Measurements from ENCODE around the gene TBX18.
A peak's percentile ranks its signal among the peaks of the same experiment; 100 is the strongest.

The TBX18 gene

GRCh38 chr6:84773133-84773430 is 8.7 kb upstream of the TBX18 start:
- peak overlapping the region; percentile 42 for H3K4me3 ChIP-seq (ENCODE audit: extremely low read depth, insufficient read depth, low read length, poor library complexity, severe bottlenecking)
- no peaks in the 10 kb centered on the region for H3K4me1 ChIP-seq (ENCODE audit: control insufficient read depth, insufficient read depth, low read length, poor library complexity, severe bottlenecking)
- no peaks in the 10 kb centered on the region for H3K36me3 ChIP-seq (ENCODE audit: control insufficient read depth, insufficient read depth, low read length)
- no peaks in the 10 kb centered on the region for H3K9me3 ChIP-seq (ENCODE audit: control insufficient read depth, low read length)
- 0 to 1% methylated on average over 11 to 12 of the region's 14 CpGs for WGBS, 2 experiments (ENCODE audit: insufficient coverage in 2 of 2)
- H3K27ac ChIP-seq (ENCODE audit: low read depth, low read length, severe bottlenecking), result no peak overlapping the region

GRCh38 chr6:84772428-84773132 is 8.2 kb upstream of the TBX18 start:
- WGBS, 2 experiments (ENCODE audit: insufficient coverage in 2 of 2), result 1 to 4% methylated on average over 9 to 19 of the region's 35 CpGs
- Histone ChIP-seq H3K4me3 (ENCODE audit: extremely low read depth, insufficient read depth, low read length, poor library complexity, severe bottlenecking) (no peak overlapping the region), H3K27ac (ENCODE audit: low read depth, low read length, severe bottlenecking) (no peak overlapping the region), H3K4me1 (ENCODE audit: control insufficient read depth, insufficient read depth, low read length, poor library complexity, severe bottlenecking) (no peaks in the 10 kb centered on the region), H3K9me3 (ENCODE audit: control insufficient read depth, low read length) (no peaks in the 10 kb centered on the region), H3K36me3 (ENCODE audit: control insufficient read depth, insufficient read depth, low read length) (no peaks in the 10 kb centered on the region)

GRCh38 chr6:84771756-84772356 is 7.5 kb upstream of the TBX18 start:
- Histone ChIP-seq H3K27ac (ENCODE audit: low read depth, low read length, severe bottlenecking) (no peak overlapping the region), H3K9me3 (ENCODE audit: control insufficient read depth, low read length) (no peaks in the 10 kb centered on the region), H3K36me3 (ENCODE audit: control insufficient read depth, insufficient read depth, low read length) (no peaks in the 10 kb centered on the region), H3K4me1 (ENCODE audit: control insufficient read depth, insufficient read depth, low read length, poor library complexity, severe bottlenecking) (peaks cover 2% of the 10 kb centered on the region), H3K4me3 (ENCODE audit: extremely low read depth, insufficient read depth, low read length, poor library complexity, severe bottlenecking) (no peak overlapping the region)
- WGBS, 2 experiments (ENCODE audit: insufficient coverage in 2 of 2), result 0 to 5% methylated on average over 6 to 9 of the region's 16 CpGs

GRCh38 chr6:84771125-84771755 is 6.8 kb upstream of the TBX18 start:
- 4 to 8% methylated on average over 2 to 4 of the region's 6 CpGs for WGBS, 2 experiments (ENCODE audit: insufficient coverage in 2 of 2)
- peaks cover 2% of the 10 kb centered on the region for H3K4me1 ChIP-seq (ENCODE audit: control insufficient read depth, insufficient read depth, low read length, poor library complexity, severe bottlenecking)
- no peaks in the 10 kb centered on the region for H3K36me3 ChIP-seq (ENCODE audit: control insufficient read depth, insufficient read depth, low read length)
- H3K27ac ChIP-seq (ENCODE audit: low read depth, low read length, severe bottlenecking), result no peak overlapping the region
- H3K9me3 ChIP-seq (ENCODE audit: control insufficient read depth, low read length), result no peaks in the 10 kb centered on the region
- no peak overlapping the region for H3K4me3 ChIP-seq (ENCODE audit: extremely low read depth, insufficient read depth, low read length, poor library complexity, severe bottlenecking)

GRCh38 chr6:84770521-84770920 is 6.1 kb upstream of the TBX18 start:
- Histone ChIP-seq H3K9me3 (ENCODE audit: control insufficient read depth, low read length) (no peaks in the 10 kb centered on the region), H3K4me3 (ENCODE audit: extremely low read depth, insufficient read depth, low read length, poor library complexity, severe bottlenecking) (no peak overlapping the region), H3K4me1 (ENCODE audit: control insufficient read depth, insufficient read depth, low read length, poor library complexity, severe bottlenecking) (peaks cover 2% of the 10 kb centered on the region), H3K36me3 (ENCODE audit: control insufficient read depth, insufficient read depth, low read length) (no peaks in the 10 kb centered on the region), H3K27ac (ENCODE audit: low read depth, low read length, severe bottlenecking) (no peak overlapping the region)
- 0% methylated on average over 1 of the region's 5 CpGs; no CpG with 5 or more reads in 1 of the 2 experiments for WGBS, 2 experiments (ENCODE audit: insufficient coverage in 2 of 2)

GRCh38 chr6:84769306-84769705 is 4.9 kb upstream of the TBX18 start:
- WGBS, 2 experiments (ENCODE audit: insufficient coverage in 2 of 2), result 0% methylated on average over 1 to 2 of the region's 5 CpGs
- no peak overlapping the region for H3K4me3 ChIP-seq (ENCODE audit: extremely low read depth, insufficient read depth, low read length, poor library complexity, severe bottlenecking)
- no peaks in the 10 kb centered on the region for H3K9me3 ChIP-seq (ENCODE audit: control insufficient read depth, low read length)
- H3K4me1 ChIP-seq (ENCODE audit: control insufficient read depth, insufficient read depth, low read length, poor library complexity, severe bottlenecking), result peaks cover 2% of the 10 kb centered on the region
- no peak overlapping the region for H3K27ac ChIP-seq (ENCODE audit: low read depth, low read length, severe bottlenecking)
- H3K36me3 ChIP-seq (ENCODE audit: control insufficient read depth, insufficient read depth, low read length), result no peaks in the 10 kb centered on the region

GRCh38 chr6:84768442-84769174 is 4.2 kb upstream of the TBX18 start:
- Histone ChIP-seq H3K4me1 (ENCODE audit: control insufficient read depth, insufficient read depth, low read length, poor library complexity, severe bottlenecking) (peaks cover 2% of the 10 kb centered on the region), H3K4me3 (ENCODE audit: extremely low read depth, insufficient read depth, low read length, poor library complexity, severe bottlenecking) (peak overlapping the region; percentile 18), H3K36me3 (ENCODE audit: control insufficient read depth, insufficient read depth, low read length) (no peaks in the 10 kb centered on the region), H3K9me3 (ENCODE audit: control insufficient read depth, low read length) (no peaks in the 10 kb centered on the region), H3K27ac (ENCODE audit: low read depth, low read length, severe bottlenecking) (no peak overlapping the region)
- WGBS, 2 experiments (ENCODE audit: insufficient coverage in 2 of 2), result 1 to 2% methylated on average over 15 to 18 of the region's 31 CpGs

- Histone ChIP-seq H3K4me3 (ENCODE audit: extremely low read depth, insufficient read depth, low read length, poor library complexity, severe bottlenecking) (no peak overlapping the region), H3K9me3 (ENCODE audit: control insufficient read depth, low read length) (no peaks in the 10 kb centered on the region), H3K36me3 (ENCODE audit: control insufficient read depth, insufficient read depth, low read length) (no peaks in the 10 kb centered on the region), H3K4me1 (ENCODE audit: control insufficient read depth, insufficient read depth, low read length, poor library complexity, severe bottlenecking) (peaks cover 2% of the 10 kb centered on the region), H3K27ac (ENCODE audit: low read depth, low read length, severe bottlenecking) (no peak overlapping the region)
- WGBS, 2 experiments (ENCODE audit: insufficient coverage in 2 of 2), result 3 to 8% methylated on average over 12 to 13 of the region's 14 CpGs
Measured at GRCh38 chr6:84767526-84768201, 3.3 kb upstream of the TBX18 start.

GRCh38 chr6:84766799-84767525 is 2.6 kb upstream of the TBX18 start:
- Histone ChIP-seq H3K4me1 (ENCODE audit: control insufficient read depth, insufficient read depth, low read length, poor library complexity, severe bottlenecking) (peaks cover 8% of the 10 kb centered on the region), H3K9me3 (ENCODE audit: control insufficient read depth, low read length) (no peaks in the 10 kb centered on the region), H3K4me3 (ENCODE audit: extremely low read depth, insufficient read depth, low read length, poor library complexity, severe bottlenecking) (no peak overlapping the region), H3K27ac (ENCODE audit: low read depth, low read length, severe bottlenecking) (no peak overlapping the region), H3K36me3 (ENCODE audit: control insufficient read depth, insufficient read depth, low read length) (no peaks in the 10 kb centered on the region)
- WGBS, 2 experiments (ENCODE audit: insufficient coverage in 2 of 2), result 1 to 4% methylated on average over 32 to 36 of the region's 38 CpGs
